Inflammatory macrophage treated with lipopolysaccharide for 1 hour (primary cell): ENCODE measurements around the gene NFKBIL1.

Experiments used
- DNase-seq, 2 donors: peaks; one replicate each; pipeline ENCODE4 v3.0.0-alpha.2; 2020 to 2022

NFKBIL1 gene

DNA sequence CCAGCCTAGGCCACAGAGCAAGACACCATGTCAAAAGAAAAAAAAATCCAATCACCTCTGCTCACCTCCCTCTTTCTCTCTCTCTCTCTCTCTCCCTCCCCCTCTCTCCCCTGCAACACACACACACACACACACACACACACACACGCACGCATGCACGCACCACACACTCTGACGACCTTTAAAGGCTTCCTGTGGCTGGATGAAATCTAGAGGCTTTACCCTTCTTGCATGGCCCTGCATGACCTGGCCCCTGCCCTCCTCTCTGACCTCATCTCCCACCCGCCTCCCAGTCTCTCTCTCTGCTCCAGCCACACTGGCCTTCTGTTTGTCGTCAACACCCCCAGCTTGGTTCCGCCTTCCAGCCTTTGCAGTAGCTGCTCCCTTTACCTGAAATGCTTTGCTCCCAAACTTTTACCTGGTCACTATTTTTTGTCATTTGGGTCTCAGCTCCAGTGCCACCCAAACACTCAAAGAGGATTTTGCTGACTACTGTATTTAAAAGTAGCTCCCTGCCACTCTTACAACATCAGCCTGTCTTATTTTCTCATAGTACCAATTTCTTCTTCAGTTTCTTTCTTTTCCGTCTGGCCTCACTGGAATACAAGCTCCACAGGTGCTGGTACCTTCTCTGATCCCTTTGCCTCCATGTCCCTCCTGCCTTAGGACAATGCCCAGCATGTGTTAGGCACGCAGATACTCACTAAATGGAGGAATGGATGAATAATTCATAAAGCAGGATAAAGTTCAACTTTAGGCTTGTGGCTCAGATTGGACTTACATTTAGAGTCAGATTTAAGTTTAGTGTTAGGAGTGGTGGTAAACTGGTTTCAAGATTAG is 20.3 kb downstream of the NFKBIL1 start:
- DNase-seq = peak; percentile 62 to 79

DNA sequence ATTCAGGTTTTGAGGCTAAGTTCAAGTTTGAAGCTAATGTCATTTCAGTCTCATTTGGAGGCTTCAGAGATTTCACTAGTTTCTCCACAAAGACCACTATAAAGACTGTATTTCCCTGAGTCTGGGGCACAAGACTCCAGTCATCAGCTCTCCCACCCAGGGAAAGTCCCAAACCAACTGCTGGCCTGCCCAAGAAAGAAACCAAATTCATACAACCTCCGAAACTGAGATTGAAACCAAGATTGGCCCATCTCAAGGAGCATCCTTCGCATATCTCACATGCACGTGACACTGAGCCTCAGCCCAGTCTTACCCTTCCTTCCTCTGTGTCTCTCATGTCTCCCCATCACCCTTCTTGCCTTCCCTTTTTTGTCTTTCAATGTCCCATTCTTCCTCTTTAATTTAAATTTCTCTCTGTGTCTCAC is 21.1 kb downstream of the NFKBIL1 start:
- peak; percentile 96 for DNase-seq

DNA sequence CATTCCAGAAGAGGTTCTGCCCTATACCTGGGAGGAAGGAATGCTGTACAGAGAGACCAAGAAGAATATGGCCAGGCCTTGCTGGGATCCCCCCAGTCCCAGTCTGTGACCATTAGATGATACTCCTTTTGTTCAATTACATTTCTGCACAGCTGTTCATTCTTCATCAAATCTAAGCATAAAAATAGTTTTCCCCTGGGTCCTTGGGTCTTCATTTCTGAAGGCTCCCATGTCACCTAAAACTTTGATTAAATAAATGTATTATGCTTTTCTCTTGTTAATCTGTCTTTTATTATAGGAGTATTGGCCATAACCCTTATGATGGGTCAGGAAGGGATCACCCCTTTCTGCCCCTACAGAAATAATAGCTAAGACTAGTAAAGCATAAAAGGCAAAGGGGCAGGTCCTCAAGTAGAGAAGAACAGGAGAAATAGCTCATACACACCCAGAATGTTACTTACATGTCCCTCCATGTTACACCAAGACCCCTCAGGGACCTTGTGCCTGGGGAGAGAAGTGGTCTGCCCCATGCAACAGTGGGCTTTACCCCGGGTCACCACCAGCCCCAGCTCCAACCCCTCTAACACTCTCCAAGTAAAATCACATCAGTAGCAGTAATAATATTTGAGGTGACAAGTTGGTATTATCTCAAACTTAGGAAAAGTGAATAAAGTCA is 22.6 kb downstream of the NFKBIL1 start:
- no peak for DNase-seq

DNA sequence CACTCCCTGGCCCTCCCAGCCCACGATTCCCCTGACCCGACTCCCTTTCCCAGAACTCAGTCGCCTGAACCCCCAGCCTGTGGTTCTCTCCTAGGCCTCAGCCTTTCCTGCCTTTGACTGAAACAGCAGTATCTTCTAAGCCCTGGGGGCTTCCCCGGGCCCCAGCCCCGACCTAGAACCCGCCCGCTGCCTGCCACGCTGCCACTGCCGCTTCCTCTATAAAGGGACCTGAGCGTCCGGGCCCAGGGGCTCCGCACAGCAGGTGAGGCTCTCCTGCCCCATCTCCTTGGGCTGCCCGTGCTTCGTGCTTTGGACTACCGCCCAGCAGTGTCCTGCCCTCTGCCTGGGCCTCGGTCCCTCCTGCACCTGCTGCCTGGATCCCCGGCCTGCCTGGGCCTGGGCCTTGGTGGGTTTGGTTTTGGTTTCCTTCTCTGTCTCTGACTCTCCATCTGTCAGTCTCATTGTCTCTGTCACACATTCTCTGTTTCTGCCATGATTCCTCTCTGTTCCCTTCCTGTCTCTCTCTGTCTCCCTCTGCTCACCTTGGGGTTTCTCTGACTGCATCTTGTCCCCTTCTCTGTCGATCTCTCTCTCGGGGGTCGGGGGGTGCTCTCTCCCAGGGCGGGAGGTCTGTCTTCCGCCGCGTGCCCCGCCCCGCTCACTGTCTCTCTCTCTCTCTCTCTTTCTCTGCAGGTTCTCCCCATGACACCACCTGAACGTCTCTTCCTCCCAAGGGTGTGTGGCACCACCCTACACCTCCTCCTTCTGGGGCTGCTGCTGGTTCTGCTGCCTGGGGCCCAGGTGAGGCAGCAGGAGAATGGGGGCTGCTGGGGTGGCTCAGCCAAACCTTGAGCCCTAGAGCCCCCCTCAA is 24.9 kb downstream of the NFKBIL1 start, which contains the start of gene LTA:
Gene LTA, plus strand, starts transcription at position 249 of the 871 bp plus-strand sequence. Its CDS starts 454 bp downstream, at position 703.
- DNase-seq = no peak

DNA sequence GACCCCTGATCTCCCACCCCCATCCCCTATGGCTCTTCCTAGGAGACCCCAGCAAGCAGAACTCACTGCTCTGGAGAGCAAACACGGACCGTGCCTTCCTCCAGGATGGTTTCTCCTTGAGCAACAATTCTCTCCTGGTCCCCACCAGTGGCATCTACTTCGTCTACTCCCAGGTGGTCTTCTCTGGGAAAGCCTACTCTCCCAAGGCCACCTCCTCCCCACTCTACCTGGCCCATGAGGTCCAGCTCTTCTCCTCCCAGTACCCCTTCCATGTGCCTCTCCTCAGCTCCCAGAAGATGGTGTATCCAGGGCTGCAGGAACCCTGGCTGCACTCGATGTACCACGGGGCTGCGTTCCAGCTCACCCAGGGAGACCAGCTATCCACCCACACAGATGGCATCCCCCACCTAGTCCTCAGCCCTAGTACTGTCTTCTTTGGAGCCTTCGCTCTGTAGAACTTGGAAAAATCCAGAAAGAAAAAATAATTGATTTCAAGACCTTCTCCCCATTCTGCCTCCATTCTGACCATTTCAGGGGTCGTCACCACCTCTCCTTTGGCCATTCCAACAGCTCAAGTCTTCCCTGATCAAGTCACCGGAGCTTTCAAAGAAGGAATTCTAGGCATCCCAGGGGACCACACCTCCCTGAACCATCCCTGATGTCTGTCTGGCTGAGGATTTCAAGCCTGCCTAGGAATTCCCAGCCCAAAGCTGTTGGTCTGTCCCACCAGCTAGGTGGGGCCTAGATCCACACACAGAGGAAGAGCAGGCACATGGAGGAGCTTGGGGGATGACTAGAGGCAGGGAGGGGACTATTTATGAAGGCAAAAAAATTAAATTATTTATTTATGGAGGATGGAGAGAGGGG is 26.1 kb downstream of the NFKBIL1 start:
- no peak for DNase-seq

DNA sequence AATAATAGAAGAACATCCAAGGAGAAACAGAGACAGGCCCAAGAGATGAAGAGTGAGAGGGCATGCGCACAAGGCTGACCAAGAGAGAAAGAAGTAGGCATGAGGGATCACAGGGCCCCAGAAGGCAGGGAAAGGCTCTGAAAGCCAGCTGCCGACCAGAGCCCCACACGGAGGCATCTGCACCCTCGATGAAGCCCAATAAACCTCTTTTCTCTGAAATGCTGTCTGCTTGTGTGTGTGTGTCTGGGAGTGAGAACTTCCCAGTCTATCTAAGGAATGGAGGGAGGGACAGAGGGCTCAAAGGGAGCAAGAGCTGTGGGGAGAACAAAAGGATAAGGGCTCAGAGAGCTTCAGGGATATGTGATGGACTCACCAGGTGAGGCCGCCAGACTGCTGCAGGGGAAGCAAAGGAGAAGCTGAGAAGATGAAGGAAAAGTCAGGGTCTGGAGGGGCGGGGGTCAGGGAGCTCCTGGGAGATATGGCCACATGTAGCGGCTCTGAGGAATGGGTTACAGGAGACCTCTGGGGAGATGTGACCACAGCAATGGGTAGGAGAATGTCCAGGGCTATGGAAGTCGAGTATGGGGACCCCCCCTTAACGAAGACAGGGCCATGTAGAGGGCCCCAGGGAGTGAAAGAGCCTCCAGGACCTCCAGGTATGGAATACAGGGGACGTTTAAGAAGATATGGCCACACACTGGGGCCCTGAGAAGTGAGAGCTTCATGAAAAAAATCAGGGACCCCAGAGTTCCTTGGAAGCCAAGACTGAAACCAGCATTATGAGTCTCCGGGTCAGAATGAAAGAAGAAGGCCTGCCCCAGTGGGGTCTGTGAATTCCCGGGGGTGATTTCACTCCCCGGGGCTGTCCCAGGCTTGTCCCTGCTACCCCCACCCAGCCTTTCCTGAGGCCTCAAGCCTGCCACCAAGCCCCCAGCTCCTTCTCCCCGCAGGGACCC is 27.0 kb downstream of the NFKBIL1 start:
- DNase-seq = peak in 1 of 2 donors; percentile 32

DNA sequence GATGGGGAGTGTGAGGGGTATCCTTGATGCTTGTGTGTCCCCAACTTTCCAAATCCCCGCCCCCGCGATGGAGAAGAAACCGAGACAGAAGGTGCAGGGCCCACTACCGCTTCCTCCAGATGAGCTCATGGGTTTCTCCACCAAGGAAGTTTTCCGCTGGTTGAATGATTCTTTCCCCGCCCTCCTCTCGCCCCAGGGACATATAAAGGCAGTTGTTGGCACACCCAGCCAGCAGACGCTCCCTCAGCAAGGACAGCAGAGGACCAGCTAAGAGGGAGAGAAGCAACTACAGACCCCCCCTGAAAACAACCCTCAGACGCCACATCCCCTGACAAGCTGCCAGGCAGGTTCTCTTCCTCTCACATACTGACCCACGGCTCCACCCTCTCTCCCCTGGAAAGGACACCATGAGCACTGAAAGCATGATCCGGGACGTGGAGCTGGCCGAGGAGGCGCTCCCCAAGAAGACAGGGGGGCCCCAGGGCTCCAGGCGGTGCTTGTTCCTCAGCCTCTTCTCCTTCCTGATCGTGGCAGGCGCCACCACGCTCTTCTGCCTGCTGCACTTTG is 28.0 kb downstream of the NFKBIL1 start, which contains the start of gene TNF:
Gene TNF, plus strand, starts transcription at position 231 of the 567 bp plus-strand sequence. Its CDS starts 177 bp downstream, at position 408.
- DNase-seq = peak; percentile 97 to 99

DNA sequence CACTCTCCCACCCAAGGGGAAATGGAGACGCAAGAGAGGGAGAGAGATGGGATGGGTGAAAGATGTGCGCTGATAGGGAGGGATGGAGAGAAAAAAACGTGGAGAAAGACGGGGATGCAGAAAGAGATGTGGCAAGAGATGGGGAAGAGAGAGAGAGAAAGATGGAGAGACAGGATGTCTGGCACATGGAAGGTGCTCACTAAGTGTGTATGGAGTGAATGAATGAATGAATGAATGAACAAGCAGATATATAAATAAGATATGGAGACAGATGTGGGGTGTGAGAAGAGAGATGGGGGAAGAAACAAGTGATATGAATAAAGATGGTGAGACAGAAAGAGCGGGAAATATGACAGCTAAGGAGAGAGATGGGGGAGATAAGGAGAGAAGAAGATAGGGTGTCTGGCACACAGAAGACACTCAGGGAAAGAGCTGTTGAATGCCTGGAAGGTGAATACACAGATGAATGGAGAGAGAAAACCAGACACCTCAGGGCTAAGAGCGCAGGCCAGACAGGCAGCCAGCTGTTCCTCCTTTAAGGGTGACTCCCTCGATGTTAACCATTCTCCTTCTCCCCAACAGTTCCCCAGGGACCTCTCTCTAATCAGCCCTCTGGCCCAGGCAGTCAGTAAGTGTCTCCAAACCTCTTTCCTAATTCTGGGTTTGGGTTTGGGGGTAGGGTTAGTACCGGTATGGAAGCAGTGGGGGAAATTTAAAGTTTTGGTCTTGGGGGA is 28.7 kb downstream of the NFKBIL1 start:
- peak; percentile 62 to 76 for DNase-seq

DNA sequence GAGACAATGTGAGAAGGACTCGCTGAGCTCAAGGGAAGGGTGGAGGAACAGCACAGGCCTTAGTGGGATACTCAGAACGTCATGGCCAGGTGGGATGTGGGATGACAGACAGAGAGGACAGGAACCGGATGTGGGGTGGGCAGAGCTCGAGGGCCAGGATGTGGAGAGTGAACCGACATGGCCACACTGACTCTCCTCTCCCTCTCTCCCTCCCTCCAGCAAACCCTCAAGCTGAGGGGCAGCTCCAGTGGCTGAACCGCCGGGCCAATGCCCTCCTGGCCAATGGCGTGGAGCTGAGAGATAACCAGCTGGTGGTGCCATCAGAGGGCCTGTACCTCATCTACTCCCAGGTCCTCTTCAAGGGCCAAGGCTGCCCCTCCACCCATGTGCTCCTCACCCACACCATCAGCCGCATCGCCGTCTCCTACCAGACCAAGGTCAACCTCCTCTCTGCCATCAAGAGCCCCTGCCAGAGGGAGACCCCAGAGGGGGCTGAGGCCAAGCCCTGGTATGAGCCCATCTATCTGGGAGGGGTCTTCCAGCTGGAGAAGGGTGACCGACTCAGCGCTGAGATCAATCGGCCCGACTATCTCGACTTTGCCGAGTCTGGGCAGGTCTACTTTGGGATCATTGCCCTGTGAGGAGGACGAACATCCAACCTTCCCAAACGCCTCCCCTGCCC is 29.6 kb downstream of the NFKBIL1 start:
- DNase-seq = peak; percentile 84

DNA sequence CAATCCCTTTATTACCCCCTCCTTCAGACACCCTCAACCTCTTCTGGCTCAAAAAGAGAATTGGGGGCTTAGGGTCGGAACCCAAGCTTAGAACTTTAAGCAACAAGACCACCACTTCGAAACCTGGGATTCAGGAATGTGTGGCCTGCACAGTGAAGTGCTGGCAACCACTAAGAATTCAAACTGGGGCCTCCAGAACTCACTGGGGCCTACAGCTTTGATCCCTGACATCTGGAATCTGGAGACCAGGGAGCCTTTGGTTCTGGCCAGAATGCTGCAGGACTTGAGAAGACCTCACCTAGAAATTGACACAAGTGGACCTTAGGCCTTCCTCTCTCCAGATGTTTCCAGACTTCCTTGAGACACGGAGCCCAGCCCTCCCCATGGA is 30.2 kb downstream of the NFKBIL1 start:
- DNase-seq = peak; percentile 62 to 71

DNA sequence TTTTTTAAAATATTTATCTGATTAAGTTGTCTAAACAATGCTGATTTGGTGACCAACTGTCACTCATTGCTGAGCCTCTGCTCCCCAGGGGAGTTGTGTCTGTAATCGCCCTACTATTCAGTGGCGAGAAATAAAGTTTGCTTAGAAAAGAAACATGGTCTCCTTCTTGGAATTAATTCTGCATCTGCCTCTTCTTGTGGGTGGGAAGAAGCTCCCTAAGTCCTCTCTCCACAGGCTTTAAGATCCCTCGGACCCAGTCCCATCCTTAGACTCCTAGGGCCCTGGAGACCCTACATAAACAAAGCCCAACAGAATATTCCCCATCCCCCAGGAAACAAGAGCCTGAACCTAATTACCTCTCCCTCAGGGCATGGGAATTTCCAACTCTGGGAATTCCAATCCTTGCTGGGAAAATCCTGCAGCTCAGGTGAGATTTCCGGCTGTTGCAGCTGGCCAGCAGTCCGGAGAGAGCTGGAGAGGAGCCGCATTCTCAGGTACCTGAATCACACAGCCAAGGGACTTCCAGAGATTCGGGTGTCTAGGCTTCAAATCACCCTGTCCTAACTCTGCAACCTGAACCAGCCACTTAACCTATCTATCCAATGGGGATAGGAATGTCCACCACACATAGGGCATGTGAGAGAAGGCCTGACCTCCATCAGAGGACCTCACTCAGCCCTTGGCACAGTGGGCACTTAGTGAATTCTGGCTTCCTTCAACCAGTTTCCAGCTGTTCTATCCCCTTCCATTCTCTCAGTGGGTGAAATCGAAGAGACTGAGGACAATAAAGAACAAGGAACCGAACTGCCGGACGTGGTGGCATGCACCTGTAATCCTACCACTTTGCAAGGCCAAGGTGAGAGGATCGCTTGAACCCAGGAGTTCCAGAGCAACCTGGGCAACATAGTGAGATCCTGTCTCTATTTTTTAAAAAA is 31.0 kb downstream of the NFKBIL1 start:
- peak; percentile 72 to 75 for DNase-seq

DNA sequence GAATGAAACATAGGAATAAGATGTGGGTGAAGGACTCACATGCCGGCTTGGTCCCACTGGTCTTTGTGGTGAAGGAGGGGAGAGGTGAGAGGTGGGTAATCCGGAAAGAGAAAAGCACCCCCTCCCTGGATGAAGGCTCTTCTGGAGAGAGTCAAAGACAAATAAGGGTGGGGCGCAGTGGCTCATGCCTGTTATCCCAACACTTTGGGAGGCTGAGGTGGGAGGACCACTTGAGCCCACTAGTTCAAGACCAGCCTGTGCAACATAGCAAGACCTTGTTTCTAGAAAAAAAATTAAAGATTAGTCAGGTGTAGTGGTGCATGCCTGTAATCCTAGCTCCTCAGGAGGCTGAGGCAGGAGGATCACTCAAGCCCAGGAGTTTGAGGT is 31.7 kb downstream of the NFKBIL1 start:
- peak; percentile 50 to 69 for DNase-seq

DNA sequence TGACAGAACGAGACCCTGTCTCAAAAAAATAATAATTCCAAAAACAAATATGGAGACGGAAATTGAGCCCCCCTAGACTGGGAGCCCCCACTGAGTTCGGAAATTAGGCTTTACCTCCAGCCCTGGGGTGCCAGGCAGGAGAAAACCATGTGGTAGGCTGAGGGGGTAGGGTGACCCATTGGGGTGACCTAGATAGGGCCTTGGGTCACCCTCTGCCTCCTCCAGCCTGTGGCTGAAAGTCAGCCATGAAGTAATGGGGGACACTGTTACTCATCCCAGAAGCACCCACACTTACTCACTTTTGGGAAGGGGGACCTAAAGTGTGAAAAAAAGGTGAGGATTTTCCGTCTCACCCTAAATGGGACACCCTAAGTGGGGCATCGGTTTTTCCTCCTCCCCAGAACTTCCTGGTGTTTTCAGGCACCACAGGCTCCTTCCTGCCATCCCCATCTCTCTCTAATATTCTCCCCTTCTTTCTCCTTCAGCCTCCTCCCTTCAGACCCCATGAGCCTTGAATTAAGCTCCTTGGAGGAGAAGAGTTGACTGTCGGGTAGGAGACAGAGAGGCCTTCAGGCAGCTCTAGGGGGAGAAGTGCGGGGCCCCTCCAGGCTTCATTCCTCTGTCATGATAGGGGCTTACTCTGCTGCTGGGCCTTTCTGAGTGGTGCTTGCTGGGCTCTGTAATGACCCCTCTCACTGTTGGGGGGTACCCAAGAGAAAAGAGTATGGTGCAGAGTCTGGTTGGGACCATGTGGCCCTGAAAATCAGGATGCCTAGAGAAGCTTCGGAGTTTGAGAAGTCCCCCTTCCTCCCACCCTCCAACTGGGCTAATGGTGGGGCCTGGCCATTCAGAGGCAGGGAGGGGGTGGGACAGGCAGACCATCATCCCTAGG is 32.4 kb downstream of the NFKBIL1 start:
- DNase-seq = peak; percentile 51 to 70

DNA sequence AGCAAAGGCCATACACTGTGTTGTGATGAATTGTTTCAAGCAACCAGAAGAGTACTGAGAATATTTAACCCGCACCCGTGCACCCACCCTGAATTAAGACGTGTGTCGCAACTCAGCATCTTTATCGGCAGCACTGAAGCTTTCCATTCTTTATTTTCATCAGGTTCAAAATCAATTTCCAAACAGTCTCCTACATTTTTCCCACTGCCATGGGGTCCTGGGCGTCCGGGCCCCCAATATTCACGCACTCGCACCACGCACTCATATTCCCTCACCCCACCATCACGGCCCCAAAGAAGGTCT is 33.0 kb downstream of the NFKBIL1 start:
- DNase-seq = peak in 1 of 2 donors; percentile 12

DNA sequence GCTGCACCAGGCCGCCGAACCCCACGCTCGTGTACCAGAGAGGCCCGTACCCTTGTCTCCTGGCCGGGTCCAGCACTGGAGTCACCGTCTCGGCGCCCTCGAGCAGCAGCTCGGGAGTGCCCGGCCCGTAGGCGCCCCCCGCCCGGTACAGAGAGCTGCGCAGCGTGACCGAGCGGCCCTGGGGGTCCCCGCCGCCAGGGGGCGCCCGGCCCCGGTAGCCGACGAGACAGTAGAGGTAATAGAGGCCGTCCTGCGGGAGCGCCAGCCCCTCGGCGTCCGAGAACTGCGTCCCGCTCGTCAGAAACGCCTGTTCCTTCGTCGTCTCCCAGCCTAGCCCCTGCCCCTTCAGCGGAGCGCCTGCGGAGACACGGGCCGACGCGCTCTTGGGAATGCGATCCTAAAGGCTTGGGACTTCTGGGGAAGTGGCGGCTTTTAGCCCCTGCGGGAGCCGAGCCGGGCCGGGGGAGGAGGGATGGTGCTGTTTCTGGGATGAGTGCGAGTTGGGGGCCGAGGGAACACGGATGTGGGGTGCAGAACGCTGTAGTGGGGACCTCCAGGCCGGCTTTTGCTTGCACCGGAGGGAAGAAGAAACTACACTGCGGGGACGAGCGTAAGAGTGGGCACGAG is 33.5 kb downstream of the NFKBIL1 start:
- DNase-seq = peak; percentile 64 to 82
